Liver (tissue), 5 donors: Measurements from ENCODE around the gene RECK. TPM values are rescaled to one million over a fixed set of nuclear protein-coding genes. Genes with fewer than 3 reads are reported as not detected.

Source experiments
- polyA plus RNA-seq, 2 donors: library from polyadenylated mRNA; stranded (reverse) in 1 of 2; unstranded in 1 of 2; fragments of 200-250 nt in 1 of 2; fragments of >200 nt in 1 of 2; fragmentation: Nextera tagmentation in 1 of 2; extraction: Ambion mirVana in 1 of 2; gene quantifications; one replicate each; pipeline versions ENCODE4 v1.2.1 to v1.2.3, GENCODE V29; 2013 to 2015
- small RNA-seq: library from RNA; depleted of rRNA; stranded (forward); fragments of <200 nt; gene quantifications from one replicate; pipeline ENCODE3, GENCODE V24; 2014
- total RNA-seq, 2 donors: library from RNA; depleted of rRNA; stranded (reverse); fragments of >200 nt; gene quantifications; one replicate each; pipeline ENCODE4 v1.2.3, GENCODE V29; 2014
- donor health status: healthy.
- donor health status: healthy.
- donor health status: healthy.

RECK gene
- total and polyA plus RNA-seq, 4 donors: 2.1 to 3.5 (median 2.3) TPM

Small RNA genes within 50 kb of the gene (small RNA-seq; reads per million reads assigned to genes)
- gene RF02275: not detected

Other genes starting within 250 kb of the RECK start
- gene NPR2, start 245.3 kb upstream of the RECK start, total RNA-seq: 10 to 100 TPM in 1 of 2 donors, 1 to 10 TPM in 1; 9.4 to 17.1 TPM
- gene NPR2, start 245.3 kb upstream of the RECK start, polyA plus RNA-seq: 10 to 100 TPM in 1 of 2 donors, 1 to 10 TPM in 1; 8.6 to 13.0 TPM
- gene SPAG8, start 224.7 kb upstream of the RECK start, total RNA-seq: under 1 TPM; 0.25 to 0.56 TPM
- under 1 TPM; 0.14 TPM for gene SPAG8, start 224.7 kb upstream of the RECK start, polyA plus RNA-seq
- 10 to 100 TPM; 34.3 to 35.0 TPM for gene HINT2, start 221.9 kb upstream of the RECK start, total RNA-seq
- gene HINT2, start 221.9 kb upstream of the RECK start, polyA plus RNA-seq: 100 to 1,000 TPM; 117 to 176 TPM
- not detected for gene FAM221B, start 208.2 kb upstream of the RECK start, total RNA-seq
- under 1 TPM in 1 of 2 donors, not detected in 1; 0.35 TPM for gene FAM221B, start 208.2 kb upstream of the RECK start, polyA plus RNA-seq
- 1 to 10 TPM; 3.1 to 5.4 TPM for gene TMEM8B, start 207.7 kb upstream of the RECK start, total RNA-seq
- 1 to 10 TPM; 1.1 to 2.3 TPM for gene TMEM8B, start 207.7 kb upstream of the RECK start, polyA plus RNA-seq
- gene OR13J1, start 166.5 kb upstream of the RECK start, total RNA-seq: not detected
- gene OR13J1, start 166.5 kb upstream of the RECK start, polyA plus RNA-seq: not detected
- under 1 TPM; 0.08 to 0.09 TPM for gene HRCT1, start 130.7 kb upstream of the RECK start, total RNA-seq
- gene HRCT1, start 130.7 kb upstream of the RECK start, polyA plus RNA-seq: 1 to 10 TPM in 1 of 2 donors, under 1 TPM in 1; 0.44 to 2.9 TPM
- 1 to 10 TPM in 1 of 2 donors, under 1 TPM in 1; 0.65 to 2.4 TPM for gene SPAAR, start 127.4 kb upstream of the RECK start, total RNA-seq
- gene SPAAR, start 127.4 kb upstream of the RECK start, polyA plus RNA-seq: 1 to 10 TPM; 1.1 TPM
- not detected for gene OR2S2, start 78.8 kb upstream of the RECK start, total RNA-seq
- not detected for gene OR2S2, start 78.8 kb upstream of the RECK start, polyA plus RNA-seq
- 10 to 100 TPM in 1 of 2 donors, 1 to 10 TPM in 1; 2.8 to 17.6 TPM for gene GLIPR2, start 99.8 kb downstream of the RECK start, total RNA-seq
- gene GLIPR2, start 99.8 kb downstream of the RECK start, polyA plus RNA-seq: 1 to 10 TPM; 1.7 to 3.0 TPM
- not detected for gene CCIN, start 132.5 kb downstream of the RECK start, total RNA-seq
- gene CCIN, start 132.5 kb downstream of the RECK start, polyA plus RNA-seq: not detected
- gene CLTA, start 154.0 kb downstream of the RECK start, total RNA-seq: 10 to 100 TPM; 48.4 to 81.0 TPM
- gene CLTA, start 154.0 kb downstream of the RECK start, polyA plus RNA-seq: 100 to 1,000 TPM in 1 of 2 donors, 10 to 100 TPM in 1; 68.2 to 102 TPM
- gene GNE, start 221.5 kb downstream of the RECK start, total RNA-seq: 100 to 1,000 TPM in 1 of 2 donors, 10 to 100 TPM in 1; 21.8 to 177 TPM
- 10 to 100 TPM; 37.8 to 38.4 TPM for gene GNE, start 221.5 kb downstream of the RECK start, polyA plus RNA-seq